Smooth muscle cell of the umbilical artery (primary cell): ENCODE measurements around the gene PELI1. TPM values are rescaled to one million over a fixed set of nuclear protein-coding genes. Genes with fewer than 3 reads are reported as not detected.

Source experiments
- total RNA-seq: library from RNA; depleted of rRNA; stranded (reverse); fragments of >200 nt; gene quantifications from 2 replicates; pipeline ENCODE4 v1.2.3, GENCODE V29; 2014

PELI1 gene, protein sequence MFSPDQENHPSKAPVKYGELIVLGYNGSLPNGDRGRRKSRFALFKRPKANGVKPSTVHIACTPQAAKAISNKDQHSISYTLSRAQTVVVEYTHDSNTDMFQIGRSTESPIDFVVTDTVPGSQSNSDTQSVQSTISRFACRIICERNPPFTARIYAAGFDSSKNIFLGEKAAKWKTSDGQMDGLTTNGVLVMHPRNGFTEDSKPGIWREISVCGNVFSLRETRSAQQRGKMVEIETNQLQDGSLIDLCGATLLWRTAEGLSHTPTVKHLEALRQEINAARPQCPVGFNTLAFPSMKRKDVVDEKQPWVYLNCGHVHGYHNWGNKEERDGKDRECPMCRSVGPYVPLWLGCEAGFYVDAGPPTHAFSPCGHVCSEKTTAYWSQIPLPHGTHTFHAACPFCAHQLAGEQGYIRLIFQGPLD
- 6.5 and 13.6 TPM in 2 replicates for total RNA-seq

GRCh38 chr2:64144057-64145013 is at the start of gene PELI1:
Gene PELI1, minus strand, starts transcription at chr2:64144420. Its CDS starts 36,110 bp downstream, at chr2:64108310.

Other genes starting within 250 kb of the PELI1 start
- 24.3 and 29.5 TPM in 2 replicates for gene VPS54, start 125.0 kb downstream of the PELI1 start, total RNA-seq